BJ (cell line): ENCODE results near the gene FRAT1. TPM values are rescaled to one million over a fixed set of nuclear protein-coding genes. Genes with fewer than 3 reads are reported as not detected.
A peak's percentile ranks its signal among the peaks of the same experiment; 100 is the strongest.
"Not testable (repeated sequence)": the region's sequence is repeated elsewhere in the genome, so short reads cannot be mapped to it uniquely, and the experiment has no call there.

Experiments used
- CTCF ChIA-PET: fragments of 350-600 bp; formaldehyde crosslinking; extraction: SDS; loops from one replicate; lab custom pipeline; 2021; ENCODE audit warnings: antibody characterized with exemption, inconsistent platforms; lab: Yijun Ruan, JAX
- POLR2A ChIA-PET: fragments of 300-600 bp; sonication (Branson Sonifier 250); formaldehyde crosslinking; extraction: SDS; loops from one replicate; lab custom pipeline; 2021; ENCODE audit warnings: antibody characterized with exemption; lab: Charles Lee
- DNase-seq: peaks from one replicate; pipeline ENCODE4 v3.0.0-alpha.2; 2011; ENCODE audit warnings: low read depth
- H3K27me3 ChIP-seq: 2 replicates; pipeline ENCODE4 v1.6.0; 2011; ENCODE audit warnings: low read length; ENCODE audit not compliant: control insufficient read depth, insufficient read depth
- H3K36me3 ChIP-seq: 2 replicates; pipeline ENCODE4 v1.5.1; 2011; ENCODE audit warnings: low read length; ENCODE audit not compliant: control insufficient read depth, insufficient read depth
- H3K4me3 ChIP-seq: 2 replicates; pipeline ENCODE4 v1.5.1; 2011; ENCODE audit warnings: low read depth, mild to moderate bottlenecking, control low read depth, low read length
- CTCF ChIP-seq: IDR thresholded peaks from 2 replicates; pipeline ENCODE4 v1.5.1; 2011; ENCODE audit warnings: low read depth, mild to moderate bottlenecking, control low read depth, inconsistent platforms, low read length, moderate library complexity; ENCODE audit not compliant: insufficient read depth
- polyA plus RNA-seq: library from polyadenylated mRNA; depleted of rRNA; stranded (reverse); fragments of >200 nt; gene quantifications from 2 replicates; pipeline ENCODE4 v1.2.3, GENCODE V29; 2011

The FRAT1 gene
- polyA plus RNA-seq, 1 experiment = 1.2 TPM

GRCh38 chr10:97278491-97278989 is 40.5 kb upstream of the FRAT1 start:
- no peaks in the 10 kb centered on the region for H3K27me3 ChIP-seq
- TF ChIP-seq CTCF = peak; percentile 59
- CTCF ChIA-PET = interaction anchor here (0.6 to 2.6 kb wide), 22 partner anchors 9 to 770 kb away, joined by 3 to 28 read pairs (median 4); partner anchors contain the start of gene FRAT2
- POLR2A ChIA-PET = interaction anchor here (0.6 kb wide), 2 partner anchors 46 to 759 kb away, joined by 6 to 8 read pairs; no protein-coding TSS in a partner anchor
- H3K4me3 ChIP-seq = no peak overlapping the region
- peak; percentile 88 for DNase-seq
- H3K36me3 ChIP-seq = no peaks in the 10 kb centered on the region

- TF ChIP-seq CTCF = no peak
- Histone ChIP-seq H3K27me3 (no peaks in the 10 kb centered on the region), H3K4me3 (no peak overlapping the region), H3K36me3 (no peaks in the 10 kb centered on the region)
- DNase-seq = no peak
- ChIA-PET CTCF (interaction anchor here (0.6 to 2.6 kb wide), 19 partner anchors 10 to 771 kb away, joined by 3 to 28 read pairs (median 4); partner anchors contain the start of gene FRAT2), POLR2A (no interaction called here)
Measured at GRCh38 chr10:97279121-97279815, 39.8 kb upstream of the FRAT1 start.

DNA sequence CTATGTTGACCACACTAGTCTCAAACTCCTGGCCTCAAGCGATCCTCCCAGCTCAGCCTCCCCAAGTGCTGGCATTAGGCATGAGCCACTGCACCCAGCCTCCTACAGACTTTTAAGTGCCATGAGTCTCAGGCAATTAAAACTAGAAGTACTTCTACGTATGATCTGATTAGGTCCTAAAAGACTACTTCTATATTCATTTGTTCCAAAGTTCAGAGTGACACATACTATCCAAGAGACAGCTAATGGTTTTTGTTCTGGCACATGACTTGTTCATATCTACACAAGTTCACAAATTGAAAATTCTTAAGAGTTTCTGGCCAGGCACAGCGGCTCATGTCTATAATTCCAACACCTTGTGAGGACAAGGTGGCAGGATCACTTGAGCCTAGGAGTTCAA is 38.3 kb upstream of the FRAT1 start:
- Histone ChIP-seq H3K4me3 (no peak overlapping the region), H3K36me3 (no peaks in the 10 kb centered on the region), H3K27me3 (no peaks in the 10 kb centered on the region)
- POLR2A ChIA-PET = no interaction called here
- CTCF ChIA-PET = interaction anchor here (1.2 kb wide), 1 partner anchor 52 kb away, joined by 3 read pairs; no protein-coding TSS in a partner anchor
- DNase-seq = no peak
- no peak for TF ChIP-seq CTCF

GRCh38 chr10:97290076-97290475 is 29.0 kb upstream of the FRAT1 start:
- CTCF ChIA-PET = interaction anchor here (1.4 kb wide), 1 partner anchor 12 kb away, joined by 3 read pairs; no protein-coding TSS in a partner anchor
- H3K27me3 ChIP-seq, H3K36me3 ChIP-seq, POLR2A ChIA-PET, DNase-seq, H3K4me3 ChIP-seq: not testable (repeated sequence)

DNA sequence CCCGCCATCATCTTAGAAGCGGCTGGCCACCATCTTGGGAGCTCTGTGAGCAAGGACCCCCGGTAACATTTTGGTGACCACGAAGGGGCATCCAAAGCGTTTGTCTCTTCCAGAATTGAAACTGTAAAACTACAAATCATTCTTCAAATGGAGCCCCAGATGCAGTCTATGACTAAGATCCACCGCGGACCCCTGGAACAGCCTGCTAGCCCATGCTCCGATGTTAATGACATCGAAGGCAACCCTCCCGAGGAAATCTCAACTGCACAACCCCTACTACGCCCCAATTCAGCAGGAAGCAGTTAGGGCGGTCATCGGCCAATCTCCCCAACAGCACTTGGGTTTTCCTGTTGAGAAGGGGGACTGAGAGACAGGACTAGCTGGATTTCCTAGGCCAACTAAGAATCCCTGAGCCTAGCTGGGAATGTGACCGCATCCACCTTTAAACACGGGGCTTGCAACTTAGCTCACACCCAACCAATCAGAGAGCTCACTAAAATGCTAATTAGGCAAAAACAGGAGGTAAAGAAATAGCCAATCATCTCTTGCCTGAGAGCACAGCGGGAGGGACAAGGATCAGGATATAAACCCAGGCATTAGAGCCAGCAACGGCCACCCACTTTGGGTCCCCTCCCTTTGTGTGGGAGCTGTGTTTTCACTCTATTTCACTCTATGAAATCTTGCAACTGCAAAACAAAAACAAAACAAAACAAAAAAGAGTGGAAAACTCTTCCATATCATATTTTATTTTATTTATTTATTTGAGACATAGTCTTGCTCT is 28.3 kb upstream of the FRAT1 start:
- DNase-seq, H3K4me3 ChIP-seq, H3K36me3 ChIP-seq, H3K27me3 ChIP-seq, POLR2A ChIA-PET: not testable (repeated sequence)
- CTCF ChIA-PET = interaction anchor here (1.2 to 1.8 kb wide), 3 partner anchors 12 to 43 kb away, joined by 3 to 5 read pairs (median 3); no protein-coding TSS in a partner anchor
